Osteoblast (primary cell): ENCODE measurements around the gene TMEM165. TPM values are rescaled to one million over a fixed set of nuclear protein-coding genes. Genes with fewer than 3 reads are reported as not detected.
"Not testable (repeated sequence)": the region's sequence is repeated elsewhere in the genome, so short reads cannot be mapped to it uniquely, and the experiment has no call there.

Experiments
- DNase-seq: peaks from one replicate; pipeline ENCODE4 v3.0.0; 2011; ENCODE audit warnings: low spot score, mixed read lengths; ENCODE audit not compliant: insufficient read length; ENCODE audit errors: missing footprints
- H2AFZ ChIP-seq: 2 replicates; pipeline ENCODE4 v1.6.0; 2011; ENCODE audit warnings: mild to moderate bottlenecking, low read length
- H3K27ac ChIP-seq: 2 replicates; pipeline ENCODE4 v1.5.1; 2011; ENCODE audit warnings: mild to moderate bottlenecking, low read depth, low read length, moderate library complexity
- H3K27me3 ChIP-seq: 2 replicates; pipeline ENCODE4 v1.6.0; 2012; ENCODE audit warnings: mild to moderate bottlenecking, control low read depth, inconsistent platforms, low read length, moderate library complexity; ENCODE audit not compliant: insufficient read depth
- H3K36me3 ChIP-seq: 2 replicates; pipeline ENCODE4 v1.5.1; 2011; ENCODE audit warnings: mild to moderate bottlenecking, low read length, control low read depth, moderate library complexity; ENCODE audit not compliant: insufficient read depth
- H3K4me1 ChIP-seq: 2 replicates; pipeline ENCODE4 v1.5.1; 2011; ENCODE audit warnings: mild to moderate bottlenecking, low read length, control low read depth, moderate library complexity; ENCODE audit not compliant: insufficient read depth
- H3K4me2 ChIP-seq: 2 replicates; pipeline ENCODE4 v1.6.0; 2011; ENCODE audit warnings: mild to moderate bottlenecking, low read length; ENCODE audit not compliant: insufficient read depth
- H3K4me3 ChIP-seq: fragments of 200-600 bp; sonication (generic); 3 replicates; pipeline ENCODE4 v1.5.1; 2012; ENCODE audit warnings: mild to moderate bottlenecking, low read length, inconsistent platforms; ENCODE audit not compliant: insufficient read depth
- H3K79me2 ChIP-seq: 2 replicates; pipeline ENCODE4 v1.6.0; 2012; ENCODE audit warnings: mild to moderate bottlenecking, low read length, control low read depth, inconsistent platforms; ENCODE audit not compliant: insufficient read depth
- H3K9me3 ChIP-seq: 2 replicates; pipeline ENCODE4 v1.5.1; 2011; ENCODE audit warnings: low read depth, low read length, control low read depth
- H4K20me1 ChIP-seq: 2 replicates; pipeline ENCODE4 v1.6.0; 2012; ENCODE audit warnings: mild to moderate bottlenecking, low read length, control low read depth; ENCODE audit not compliant: insufficient read depth
- total RNA-seq: library from RNA; depleted of rRNA; stranded (reverse); fragments of >200 nt; gene quantifications from 2 replicates; pipeline ENCODE4 v1.2.3, GENCODE V29; 2012
- TF ChIP-seq, protein P1 (sequence below): IDR thresholded peaks from 2 replicates; pipeline ENCODE4 v1.5.1; 2011; ENCODE audit warnings: mild to moderate bottlenecking, low read depth, low read length, moderate library complexity; ENCODE audit errors: extremely low read depth

The TMEM165 gene
- total RNA-seq, 1 donor: 151 TPM

DNA sequence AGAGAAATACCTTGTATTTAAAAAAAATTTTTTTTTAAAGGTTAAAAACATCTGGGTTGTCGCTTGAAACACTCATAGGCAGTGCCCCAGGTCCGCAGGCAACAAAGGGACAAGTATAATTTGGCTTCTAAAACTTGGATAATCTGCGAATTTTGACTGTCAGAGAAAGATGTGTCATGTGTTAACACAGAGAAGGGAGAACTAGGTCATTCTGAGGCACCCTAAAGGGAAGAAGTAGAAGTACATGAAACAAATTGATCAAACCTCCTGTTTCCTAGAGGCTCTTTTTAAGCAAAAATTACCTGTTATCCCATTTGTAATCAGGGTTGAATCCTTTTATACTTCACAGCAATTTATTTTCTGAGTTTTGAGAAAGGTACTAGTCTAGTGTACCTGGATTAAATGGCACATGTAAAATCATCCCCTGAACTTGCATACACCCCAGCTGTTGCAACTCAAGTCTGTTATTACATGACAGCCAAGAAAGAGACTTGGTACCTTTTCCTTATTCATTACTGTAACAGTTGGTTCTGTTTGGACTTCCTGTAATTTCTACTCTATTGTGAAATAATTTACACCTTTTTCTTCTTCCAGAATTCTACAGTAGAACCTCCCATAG is 48.0 kb upstream of the TMEM165 start:
- DNase-seq: peak; percentile 22
- Histone ChIP-seq H3K36me3 (no peaks in the 10 kb centered on the region), H3K4me3 (no peak overlapping the region)

DNA sequence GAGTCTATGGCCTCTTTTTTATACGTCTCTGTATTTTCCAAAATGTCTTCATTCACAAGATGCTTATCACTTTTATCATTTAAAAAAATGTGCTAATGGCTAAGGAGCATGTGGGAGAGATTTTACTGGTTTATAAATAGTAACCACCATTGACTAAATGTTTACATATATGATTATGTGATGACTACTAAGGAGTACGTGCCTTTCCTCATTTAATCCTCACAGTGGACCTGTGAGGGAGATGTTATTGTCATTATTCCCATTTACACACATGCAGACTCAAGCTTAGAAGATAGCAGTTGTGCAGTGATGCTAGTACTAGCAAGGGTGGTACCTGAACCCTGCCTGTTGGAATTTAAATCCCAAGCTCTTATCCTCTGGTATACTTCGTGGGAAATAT is 47.3 kb upstream of the TMEM165 start:
- H4K20me1 ChIP-seq: no peaks in the 10 kb centered on the region
- no peaks in the 10 kb centered on the region for H3K9me3 ChIP-seq
- peaks cover 4% of the 10 kb centered on the region for H3K79me2 ChIP-seq
- peak; percentile 47 for DNase-seq
- H3K36me3 ChIP-seq: no peaks in the 10 kb centered on the region
- H3K27ac ChIP-seq: no peak overlapping the region
- TF ChIP-seq, protein P1, sequence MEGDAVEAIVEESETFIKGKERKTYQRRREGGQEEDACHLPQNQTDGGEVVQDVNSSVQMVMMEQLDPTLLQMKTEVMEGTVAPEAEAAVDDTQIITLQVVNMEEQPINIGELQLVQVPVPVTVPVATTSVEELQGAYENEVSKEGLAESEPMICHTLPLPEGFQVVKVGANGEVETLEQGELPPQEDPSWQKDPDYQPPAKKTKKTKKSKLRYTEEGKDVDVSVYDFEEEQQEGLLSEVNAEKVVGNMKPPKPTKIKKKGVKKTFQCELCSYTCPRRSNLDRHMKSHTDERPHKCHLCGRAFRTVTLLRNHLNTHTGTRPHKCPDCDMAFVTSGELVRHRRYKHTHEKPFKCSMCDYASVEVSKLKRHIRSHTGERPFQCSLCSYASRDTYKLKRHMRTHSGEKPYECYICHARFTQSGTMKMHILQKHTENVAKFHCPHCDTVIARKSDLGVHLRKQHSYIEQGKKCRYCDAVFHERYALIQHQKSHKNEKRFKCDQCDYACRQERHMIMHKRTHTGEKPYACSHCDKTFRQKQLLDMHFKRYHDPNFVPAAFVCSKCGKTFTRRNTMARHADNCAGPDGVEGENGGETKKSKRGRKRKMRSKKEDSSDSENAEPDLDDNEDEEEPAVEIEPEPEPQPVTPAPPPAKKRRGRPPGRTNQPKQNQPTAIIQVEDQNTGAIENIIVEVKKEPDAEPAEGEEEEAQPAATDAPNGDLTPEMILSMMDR: no peak
- H3K4me1 ChIP-seq: peaks cover 23% of the 10 kb centered on the region
- no peaks in the 10 kb centered on the region for H3K27me3 ChIP-seq
- no peak overlapping the region for H3K4me3 ChIP-seq
- H3K4me2 ChIP-seq: no peak overlapping the region
- H2AFZ ChIP-seq: no peak overlapping the region

More for the DNA sequence above, 48.0 kb upstream of the TMEM165 start:
- peaks cover 4% of the 10 kb centered on the region for H3K79me2 ChIP-seq
- H3K4me2 ChIP-seq: peak overlapping the region; percentile 98
- no peaks in the 10 kb centered on the region for H3K27me3 ChIP-seq
- TF ChIP-seq, protein P1: no peak
- no peaks in the 10 kb centered on the region for H4K20me1 ChIP-seq
- peak overlapping the region; percentile 75 for H3K27ac ChIP-seq
- no peaks in the 10 kb centered on the region for H3K9me3 ChIP-seq
- peaks cover 23% of the 10 kb centered on the region for H3K4me1 ChIP-seq
- no peak overlapping the region for H2AFZ ChIP-seq

DNA sequence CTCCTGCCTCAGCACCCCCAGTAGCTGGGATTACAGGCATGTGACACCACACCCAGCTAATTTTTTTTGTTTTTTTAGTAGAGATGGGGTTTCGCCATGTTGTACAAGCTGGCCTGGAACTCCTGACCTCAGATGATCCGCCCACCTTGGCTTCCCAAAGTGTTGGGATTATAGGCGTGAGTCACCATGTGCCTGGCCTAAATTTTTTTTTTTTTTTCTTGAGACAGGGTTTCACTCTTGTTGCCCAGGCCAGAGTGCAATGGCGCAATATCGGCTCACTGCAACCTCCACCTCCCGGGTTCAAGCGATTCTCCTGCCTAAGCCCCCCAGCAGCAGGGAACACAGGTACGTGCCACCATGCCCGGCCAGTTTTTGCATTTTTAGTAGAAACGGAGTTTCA is 44.9 kb upstream of the TMEM165 start:
- H3K4me3 ChIP-seq, H3K9me3 ChIP-seq, H3K27me3 ChIP-seq: not testable (repeated sequence)

DNA sequence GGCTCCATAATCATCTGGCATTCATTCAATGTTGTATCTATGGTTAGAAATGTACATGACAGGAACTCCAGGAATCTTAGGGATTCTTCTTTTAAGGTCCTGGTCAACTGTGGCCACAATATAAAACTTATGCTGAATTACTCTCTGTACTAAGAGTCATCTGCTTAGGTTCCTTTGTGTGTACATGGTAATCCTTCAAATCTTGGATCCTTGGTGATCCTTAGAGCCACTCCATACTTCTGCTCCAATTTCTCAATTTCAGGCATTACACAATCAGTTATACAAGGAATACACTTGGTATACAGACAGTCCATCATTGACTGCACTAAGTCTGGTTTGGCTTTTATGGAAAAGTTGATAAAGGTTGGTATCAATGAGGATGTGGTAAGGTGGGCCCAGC is 43.9 kb upstream of the TMEM165 start:
- Histone ChIP-seq H4K20me1 (no peaks in the 10 kb centered on the region), H3K9me3 (no peaks in the 10 kb centered on the region), H3K4me3 (no peak overlapping the region), H3K36me3 (no peaks in the 10 kb centered on the region), H3K4me1 (peaks cover 23% of the 10 kb centered on the region), H3K4me2 (no peak overlapping the region), H3K27ac (no peak overlapping the region), H2AFZ (no peak overlapping the region), H3K27me3 (no peaks in the 10 kb centered on the region), H3K79me2 (peaks cover 4% of the 10 kb centered on the region)
- DNase-seq: no peak
- TF ChIP-seq, protein P1: no peak

More for the DNA sequence above, 44.9 kb upstream of the TMEM165 start:
- H3K4me2 ChIP-seq, H2AFZ ChIP-seq, H3K27ac ChIP-seq, H3K79me2 ChIP-seq, DNase-seq, H3K36me3 ChIP-seq, H4K20me1 ChIP-seq: not testable (repeated sequence)
- peaks cover 23% of the 10 kb centered on the region for H3K4me1 ChIP-seq
